ENCODE measurements around the gene MED13L.

DNA sequence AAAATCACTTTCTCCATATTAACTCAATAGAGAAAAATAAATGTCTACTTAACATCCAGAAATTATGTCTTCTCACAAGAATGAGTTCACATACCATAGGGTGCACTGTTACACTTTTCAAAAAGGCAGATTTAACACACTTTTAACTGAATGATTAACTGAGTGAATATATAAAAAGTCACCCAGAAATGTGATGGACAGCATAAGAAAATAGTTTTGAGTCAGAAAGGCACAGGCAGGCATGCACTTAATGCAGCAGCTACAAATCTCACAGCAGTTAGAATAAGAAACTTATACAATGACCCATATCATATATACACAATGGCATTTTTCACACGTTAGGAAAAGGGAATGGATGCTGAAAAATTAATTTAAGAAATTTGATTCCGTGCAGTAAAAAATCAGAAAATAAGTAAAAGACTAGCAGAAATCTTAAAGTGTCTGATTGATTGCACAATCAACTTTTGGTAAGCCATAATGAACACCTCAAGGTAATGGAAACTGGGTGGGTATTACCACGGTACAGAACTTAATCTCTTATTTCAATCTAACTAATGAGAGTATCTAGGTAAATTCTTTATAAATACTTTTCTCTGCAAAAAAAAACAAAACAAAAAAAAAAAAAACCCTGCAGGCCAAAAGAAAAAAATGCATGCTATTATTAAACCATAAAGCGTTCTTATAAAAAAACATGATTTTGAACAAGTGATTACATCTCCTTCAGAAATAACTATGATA, 3.5 kb downstream of the MED13L start:
- TF ChIP-seq TAF1 (IDR thresholded peaks at IDR 0.05; ENCODE audit: borderline replicate concordance, insufficient read depth, low read length), result no peak
- TF ChIP-seq POLR2AphosphoS5 (IDR thresholded peaks at IDR 0.05; ENCODE audit: low read depth, low read length), result no peak

All from PFSK-1 (cell line).